ENCODE data around the gene INHA.

The INHA gene

GRCh38 chr2:219539926-219540678, 32.0 kb upstream of the INHA start:
- no peak overlapping the region for H3K4me3 ChIP-seq (ENCODE audit: low read depth, low read length)
- in situ Hi-C loops (cut with HindIII; ENCODE audit: low sequenced_read_pairs): loop anchor here (5.0 to 25.0 kb wide), 2 partner anchors 107 to 128 kb away; partner anchors contain the start of gene DES
- no peak for DNase-seq (ENCODE audit: low read depth)
- TF ChIP-seq, protein P1, sequence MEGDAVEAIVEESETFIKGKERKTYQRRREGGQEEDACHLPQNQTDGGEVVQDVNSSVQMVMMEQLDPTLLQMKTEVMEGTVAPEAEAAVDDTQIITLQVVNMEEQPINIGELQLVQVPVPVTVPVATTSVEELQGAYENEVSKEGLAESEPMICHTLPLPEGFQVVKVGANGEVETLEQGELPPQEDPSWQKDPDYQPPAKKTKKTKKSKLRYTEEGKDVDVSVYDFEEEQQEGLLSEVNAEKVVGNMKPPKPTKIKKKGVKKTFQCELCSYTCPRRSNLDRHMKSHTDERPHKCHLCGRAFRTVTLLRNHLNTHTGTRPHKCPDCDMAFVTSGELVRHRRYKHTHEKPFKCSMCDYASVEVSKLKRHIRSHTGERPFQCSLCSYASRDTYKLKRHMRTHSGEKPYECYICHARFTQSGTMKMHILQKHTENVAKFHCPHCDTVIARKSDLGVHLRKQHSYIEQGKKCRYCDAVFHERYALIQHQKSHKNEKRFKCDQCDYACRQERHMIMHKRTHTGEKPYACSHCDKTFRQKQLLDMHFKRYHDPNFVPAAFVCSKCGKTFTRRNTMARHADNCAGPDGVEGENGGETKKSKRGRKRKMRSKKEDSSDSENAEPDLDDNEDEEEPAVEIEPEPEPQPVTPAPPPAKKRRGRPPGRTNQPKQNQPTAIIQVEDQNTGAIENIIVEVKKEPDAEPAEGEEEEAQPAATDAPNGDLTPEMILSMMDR (IDR thresholded peaks at IDR 0.05; ENCODE audit: low read depth, low read length, missing control alignments): no peak

DNA sequence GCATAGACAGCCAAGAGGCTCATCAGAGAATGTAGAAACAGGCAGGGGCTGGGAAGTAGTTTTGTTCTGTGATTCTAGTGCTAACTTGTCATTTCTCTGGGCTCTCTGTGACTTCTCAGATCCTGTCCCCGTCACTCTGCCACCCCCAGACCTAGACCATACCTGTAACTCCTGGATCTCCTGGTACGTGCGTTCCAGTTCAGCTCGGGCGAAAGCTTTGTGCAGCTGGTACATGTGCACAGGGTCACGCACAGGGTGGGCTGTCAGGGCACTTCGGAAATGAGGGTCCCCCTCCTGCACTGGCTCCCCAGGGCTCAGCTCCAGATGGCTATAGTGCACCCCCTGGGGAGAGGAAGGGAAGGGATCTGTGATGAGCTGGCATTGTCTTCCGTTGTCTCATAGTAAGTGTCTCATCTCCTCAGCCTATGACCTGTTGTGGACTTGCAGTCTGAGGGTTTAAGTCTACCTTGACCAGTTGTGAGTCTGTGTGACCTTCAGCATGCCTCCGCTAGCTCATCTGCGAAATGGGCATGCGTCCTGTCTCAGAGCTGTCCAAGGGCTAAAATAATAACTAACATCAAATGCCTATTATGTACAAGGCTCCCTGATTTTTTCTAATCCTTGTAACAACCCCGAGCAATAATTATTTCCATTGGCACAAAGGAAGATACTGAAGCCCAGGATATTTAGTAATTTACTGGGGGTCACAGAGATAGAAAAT, 31.2 kb upstream of the INHA start:
- TF ChIP-seq, protein P1 (IDR thresholded peaks at IDR 0.05; ENCODE audit: low read depth, low read length, missing control alignments): no peak
- H3K4me3 ChIP-seq (ENCODE audit: low read depth, low read length): no peak overlapping the region
- in situ Hi-C loops (cut with HindIII; ENCODE audit: low sequenced_read_pairs): loop anchor here (5.0 to 25.0 kb wide), 2 partner anchors 106 to 129 kb away; partner anchors contain the start of gene DES
- DNase-seq (ENCODE audit: low read depth): no peak

DNA sequence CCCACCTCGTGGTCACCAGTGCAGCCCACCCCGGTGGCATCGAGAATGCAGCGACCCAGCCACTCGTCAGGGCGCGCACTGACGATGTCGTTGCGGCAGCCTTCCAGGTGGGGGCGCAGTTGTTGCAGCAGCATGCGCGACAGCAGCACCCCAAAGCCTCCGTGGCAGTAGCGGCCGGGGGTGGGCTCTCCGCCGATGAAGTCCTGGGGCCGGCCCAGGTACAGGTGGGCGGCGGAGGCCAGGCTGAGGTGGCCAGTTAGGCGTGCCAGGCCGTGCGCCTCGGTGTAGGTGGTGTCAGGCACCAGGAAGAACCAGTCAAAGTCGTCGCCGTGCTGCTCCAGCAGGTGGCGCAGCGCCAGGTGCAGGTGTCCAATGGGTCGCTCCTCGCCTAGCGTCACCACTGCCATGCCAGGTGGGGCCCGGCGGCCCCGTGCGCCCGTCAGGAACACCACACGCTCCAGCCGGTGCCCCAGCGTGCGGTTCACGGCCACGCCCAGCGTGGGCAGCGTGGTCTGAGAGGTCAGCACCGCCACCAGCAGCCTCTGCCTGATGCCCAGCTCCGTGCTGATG, 30.4 kb upstream of the INHA start:
- in situ Hi-C loops (cut with HindIII; ENCODE audit: low sequenced_read_pairs): loop anchor here (5.0 to 25.0 kb wide), 2 partner anchors 106 to 129 kb away; partner anchors contain the start of gene DES
- peak; percentile 33 for DNase-seq (ENCODE audit: low read depth)
- peak overlapping the region; percentile 77 for H3K4me3 ChIP-seq (ENCODE audit: low read depth, low read length)
- TF ChIP-seq, protein P1 (IDR thresholded peaks at IDR 0.05; ENCODE audit: low read depth, low read length, missing control alignments): peak; percentile 92

GRCh38 chr2:219542931-219543595, 29.0 kb upstream of the INHA start:
- in situ Hi-C loops (cut with HindIII; ENCODE audit: low sequenced_read_pairs): loop anchor here (5.0 to 25.0 kb wide), 2 partner anchors 104 to 131 kb away; partner anchors contain the start of gene DES
- TF ChIP-seq, protein P1 (IDR thresholded peaks at IDR 0.05; ENCODE audit: low read depth, low read length, missing control alignments): no peak
- H3K4me3 ChIP-seq (ENCODE audit: low read depth, low read length): peak overlapping the region; percentile 77
- DNase-seq (ENCODE audit: low read depth): no peak

GRCh38 chr2:219543596-219544358, 28.3 kb upstream of the INHA start, which contains the start of the genes CHPF and TMEM198:
TSS of gene CHPF (minus strand) at chr2:219543809. CDS start at chr2:219543538, 271 bp downstream.
TSS of gene TMEM198 (plus strand) at chr2:219544028. CDS start at chr2:219544728, 700 bp downstream.
- TF ChIP-seq, protein P1 (IDR thresholded peaks at IDR 0.05; ENCODE audit: low read depth, low read length, missing control alignments): no peak
- in situ Hi-C loops (cut with HindIII; ENCODE audit: low sequenced_read_pairs): loop anchor here (5.0 to 25.0 kb wide), 2 partner anchors 104 to 131 kb away; partner anchors contain the start of gene DES
- peak within 1 kb of the TSS; percentile 77 for H3K4me3 ChIP-seq (ENCODE audit: low read depth, low read length)
- peak; percentile 93 for DNase-seq (ENCODE audit: low read depth)
